GM12878 (cell line): ENCODE data around the gene TMEM151A.

Experiments used
- ESRRA ChIP-seq: IDR thresholded peaks from 2 replicates; pipeline ENCODE4 v1.6.1; 2012; ENCODE audit warnings: mild to moderate bottlenecking, low read length, improper control_type of control experiment
- FOS ChIP-seq: IDR thresholded peaks from 3 replicates; pipeline ENCODE4 v1.6.1; 2011; ENCODE audit warnings: borderline replicate concordance; ENCODE audit not compliant: insufficient read length; ENCODE audit errors: extremely low read depth
- HCFC1 ChIP-seq: fragments of 150-350 bp; IDR thresholded peaks from 2 replicates; pipeline ENCODE4 v1.6.1; 2014; ENCODE audit warnings: low read length
- MYC ChIP-seq: IDR thresholded peaks from 2 replicates; pipeline ENCODE4 v1.6.1; 2011; ENCODE audit warnings: mild to moderate bottlenecking, low read length, moderate library complexity, inconsistent platforms; ENCODE audit not compliant: insufficient read depth, insufficient replicate concordance, insufficient read length, severe bottlenecking
- NBN ChIP-seq: fragments of 450-650 bp; IDR thresholded peaks from 2 replicates; pipeline ENCODE4 v1.6.1; 2016
- NR2C2 ChIP-seq: IDR thresholded peaks from 2 replicates; pipeline ENCODE4 v1.6.1; 2011; ENCODE audit warnings: borderline replicate concordance, low read depth; ENCODE audit not compliant: control insufficient read depth, insufficient read length
- NRF1 ChIP-seq: conservative IDR thresholded peaks from 2 replicates; pipeline ENCODE4 v1.6.1; 2011; ENCODE audit warnings: mild to moderate bottlenecking, low read depth, low read length, improper control_type of control experiment
- PAX8 ChIP-seq: fragments of 450-650 bp; IDR thresholded peaks from 2 replicates; pipeline ENCODE4 v1.6.1; 2017; ENCODE audit warnings: mild to moderate bottlenecking, moderate library complexity
- SIN3A ChIP-seq: IDR thresholded peaks from 2 replicates; pipeline ENCODE4 v1.6.1; 2012; ENCODE audit warnings: low read depth, low read length, improper control_type of control experiment
- TCF12 ChIP-seq: IDR thresholded peaks from 2 replicates; pipeline ENCODE4 v1.6.1; 2011; ENCODE audit warnings: low read depth, mild to moderate bottlenecking, low read length
- YY1 ChIP-seq: IDR thresholded peaks from 2 replicates; pipeline ENCODE4 v1.6.1; 2011; ENCODE audit warnings: low read depth, mild to moderate bottlenecking, low read length
- ZNF274 ChIP-seq: IDR thresholded peaks from one replicate; pipeline ENCODE4 v1.8.0; 2011; ENCODE audit not compliant: insufficient read length, insufficient read depth
- TF ChIP-seq, protein P1 (sequence below), 3 experiments: IDR thresholded peaks in 2 of 3; conservative IDR thresholded peaks in 1 of 3; 2 replicates each; pipeline ENCODE4 v1.5.1; 2011; ENCODE audit warnings: low read depth in 3 of 3, low read length in 3 of 3, mild to moderate bottlenecking in 3 of 3, control low read depth in 2 of 3, moderate library complexity in 2 of 3, inconsistent platforms in 1 of 3, mixed read lengths in 1 of 3; ENCODE audit not compliant: control insufficient read depth in 2 of 3, insufficient read depth in 1 of 3; ENCODE audit errors: extremely low read depth in 1 of 3

DNA sequence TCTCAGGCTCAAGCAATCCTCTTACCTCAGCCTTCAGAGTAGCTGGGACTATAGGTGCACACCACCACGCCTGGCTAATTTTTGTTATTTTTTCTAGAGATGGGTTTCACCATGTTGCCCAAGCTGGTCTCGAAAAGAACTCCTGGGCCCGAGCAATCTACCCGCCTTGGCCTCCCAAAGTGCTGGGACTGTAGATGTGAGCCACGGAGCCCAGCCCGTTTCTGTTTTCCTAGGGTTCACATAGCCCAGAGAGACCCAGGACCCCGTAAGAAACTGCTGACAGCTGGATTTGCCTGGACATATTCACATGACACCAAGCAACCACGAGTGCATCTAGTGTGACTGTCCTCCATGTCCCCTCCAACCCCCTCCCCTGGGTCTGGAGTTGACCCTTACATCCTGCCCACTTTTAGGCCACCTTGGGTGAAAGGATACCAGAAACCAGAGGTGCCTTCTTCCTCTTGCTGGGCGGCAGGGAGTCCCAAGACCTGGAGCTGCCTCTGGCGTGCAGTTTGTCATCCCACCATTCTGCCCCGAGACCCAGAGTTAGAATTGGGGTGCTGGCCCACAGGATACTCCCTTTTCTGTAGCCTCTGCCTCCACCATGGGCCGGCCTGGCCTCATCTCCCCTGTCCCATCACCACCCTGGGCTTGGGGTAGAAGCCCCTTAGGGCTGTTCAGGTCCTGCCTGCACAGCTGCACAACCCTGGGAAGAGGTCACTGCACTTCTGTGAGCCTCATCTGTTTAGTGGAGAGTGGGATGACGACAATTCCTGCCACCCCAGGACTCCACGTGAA is 48.2 kb downstream of the TMEM151A start:
- TF ChIP-seq ESRRA = no peak
- TF ChIP-seq, protein P1, sequence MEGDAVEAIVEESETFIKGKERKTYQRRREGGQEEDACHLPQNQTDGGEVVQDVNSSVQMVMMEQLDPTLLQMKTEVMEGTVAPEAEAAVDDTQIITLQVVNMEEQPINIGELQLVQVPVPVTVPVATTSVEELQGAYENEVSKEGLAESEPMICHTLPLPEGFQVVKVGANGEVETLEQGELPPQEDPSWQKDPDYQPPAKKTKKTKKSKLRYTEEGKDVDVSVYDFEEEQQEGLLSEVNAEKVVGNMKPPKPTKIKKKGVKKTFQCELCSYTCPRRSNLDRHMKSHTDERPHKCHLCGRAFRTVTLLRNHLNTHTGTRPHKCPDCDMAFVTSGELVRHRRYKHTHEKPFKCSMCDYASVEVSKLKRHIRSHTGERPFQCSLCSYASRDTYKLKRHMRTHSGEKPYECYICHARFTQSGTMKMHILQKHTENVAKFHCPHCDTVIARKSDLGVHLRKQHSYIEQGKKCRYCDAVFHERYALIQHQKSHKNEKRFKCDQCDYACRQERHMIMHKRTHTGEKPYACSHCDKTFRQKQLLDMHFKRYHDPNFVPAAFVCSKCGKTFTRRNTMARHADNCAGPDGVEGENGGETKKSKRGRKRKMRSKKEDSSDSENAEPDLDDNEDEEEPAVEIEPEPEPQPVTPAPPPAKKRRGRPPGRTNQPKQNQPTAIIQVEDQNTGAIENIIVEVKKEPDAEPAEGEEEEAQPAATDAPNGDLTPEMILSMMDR (IDR thresholded peaks at IDR 0.05 in 2 of 3, conservative IDR thresholded peaks at IDR 0.05 in 1 of 3; ENCODE audit: control insufficient read depth in 2 of 3, extremely low read depth in 1 of 3, insufficient read depth in 1 of 3, low read depth in 3 of 3, low read length in 3 of 3) = no peak
- no peak for TF ChIP-seq NBN
- TF ChIP-seq FOS = no peak
- TF ChIP-seq TCF12 = no peak
- no peak for TF ChIP-seq PAX8
- no peak for TF ChIP-seq MYC
- TF ChIP-seq HCFC1 = no peak
- no peak for TF ChIP-seq SIN3A
- TF ChIP-seq NRF1 = no peak
- no peak for TF ChIP-seq NR2C2
- TF ChIP-seq YY1 = no peak
- TF ChIP-seq ZNF274 = no peak
